Bone marrow (tissue), 2 donors: ENCODE data around the gene MINAR2.

Source experiments
- DNase-seq, 2 donors: peaks; one replicate each; lab custom pipeline; 2025; lab: John Stamatoyannopoulos, UW

MINAR2 gene

GRCh38 chr5:129771058-129771838, 23.4 kb downstream of the MINAR2 start:
- peak in 1 of 2 donors; percentile 17 for DNase-seq

- no peak for DNase-seq
Observed at GRCh38 chr5:129773376-129773775, 25.5 kb downstream of the MINAR2 start.

- no peak for DNase-seq
Observed at GRCh38 chr5:129781594-129781993, 33.7 kb downstream of the MINAR2 start.

DNA sequence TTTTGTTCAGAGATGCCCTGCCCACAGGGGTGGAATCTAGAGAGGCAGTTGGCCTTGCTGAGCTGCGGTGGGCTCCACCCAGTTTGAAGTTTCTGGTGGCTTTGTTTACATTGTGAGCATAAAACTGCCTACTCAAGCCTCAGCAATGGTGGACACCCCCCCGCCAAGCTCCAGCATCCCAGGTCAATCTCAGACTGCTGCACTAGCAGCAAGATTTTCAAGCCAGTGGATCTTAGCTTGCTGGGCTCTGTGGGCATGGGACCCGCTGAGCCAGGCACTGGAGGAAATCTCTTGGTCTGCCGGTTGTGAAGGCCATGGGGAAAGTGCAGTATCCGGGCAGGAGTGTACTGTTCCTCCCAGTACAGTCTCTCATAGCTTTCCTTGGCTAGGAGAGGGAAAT, 55.5 kb downstream of the MINAR2 start:
- no peak for DNase-seq

GRCh38 chr5:129804705-129805104, 56.8 kb downstream of the MINAR2 start:
- DNase-seq, result no peak

DNA sequence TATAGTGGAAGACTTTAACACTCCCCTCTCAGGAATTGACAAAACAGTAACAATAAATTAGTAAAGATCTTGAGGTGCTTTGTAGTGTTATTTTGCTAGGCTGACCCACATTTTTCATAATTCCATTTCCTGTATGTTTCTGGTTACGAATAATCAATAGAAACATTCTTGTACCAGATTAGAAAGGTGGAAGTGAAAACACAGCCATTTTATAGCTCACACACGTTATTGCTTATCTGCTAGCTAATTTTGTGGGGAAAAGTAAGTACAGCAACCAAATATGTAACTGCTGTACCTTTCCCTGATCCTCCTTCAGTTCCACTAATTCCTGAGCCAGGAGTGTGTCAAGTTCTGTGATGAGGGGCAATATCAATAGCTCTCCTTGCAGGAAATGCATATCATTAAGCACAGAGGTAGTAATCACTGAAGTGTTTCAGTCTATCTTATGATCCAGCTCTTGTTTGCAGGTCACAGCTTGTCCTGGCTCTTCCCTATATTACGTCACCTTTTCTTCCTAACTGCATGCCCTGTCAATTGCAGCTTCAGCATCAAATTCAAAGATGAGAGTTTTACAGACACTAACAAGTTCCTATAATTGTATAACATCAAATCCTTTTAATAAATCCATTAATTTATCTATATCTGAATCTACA, 59.4 kb downstream of the MINAR2 start:
- no peak for DNase-seq
